HL-60 (cell line): ENCODE data around the gene ERBB4.
"Not testable (repeated sequence)": the region's sequence is repeated elsewhere in the genome, so short reads cannot be mapped to it uniquely, and the experiment has no call there.

Source experiments
- DNase-seq, 2 experiments: peaks; one replicate each; pipeline ENCODE4 v3.0.0-alpha.2; 2010 to 2020; ENCODE audit warnings: low read depth in 1 of 2, low spot score in 1 of 2
- H3K27ac ChIP-seq: fragments of 250-450 bp; sonication (Bioruptor Pico); replicated peaks from 2 replicates; pipeline ENCODE4 v1.5.1; 2020; ENCODE audit warnings: mild to moderate bottlenecking, moderate library complexity
- H3K27me3 ChIP-seq: fragments of 250-450 bp; sonication (Bioruptor Pico); 2 replicates; pipeline ENCODE4 v1.5.1; 2021; ENCODE audit warnings: mild to moderate bottlenecking, moderate library complexity; ENCODE audit not compliant: insufficient read depth, poor library complexity, severe bottlenecking
- H3K4me3 ChIP-seq: replicated peaks from 2 replicates; pipeline ENCODE4 v1.5.1; 2011; ENCODE audit warnings: mild to moderate bottlenecking, control low read depth, low read length; ENCODE audit not compliant: insufficient read depth
- CTCF ChIP-seq: IDR thresholded peaks from one replicate; pipeline ENCODE4 v1.5.1; 2011; ENCODE audit warnings: low read length, control low read depth, inconsistent platforms; ENCODE audit not compliant: insufficient read depth
- GABPA ChIP-seq: IDR thresholded peaks from 2 replicates; pipeline ENCODE4 v1.6.1; 2012; ENCODE audit warnings: low read depth
- POLR2AphosphoS5 ChIP-seq: IDR thresholded peaks from 2 replicates; pipeline ENCODE4 v1.6.1; 2012; ENCODE audit warnings: low read depth
- REST ChIP-seq: IDR thresholded peaks from 2 replicates; pipeline ENCODE4 v1.6.1; 2012; ENCODE audit warnings: low read depth; ENCODE audit not compliant: insufficient replicate concordance
- SPI1 ChIP-seq: IDR thresholded peaks from 2 replicates; pipeline ENCODE4 v1.6.1; 2012; ENCODE audit warnings: low read depth, mild to moderate bottlenecking, borderline replicate concordance

Gene ERBB4

GRCh38 chr2:211722928-211723327 lies 815.7 kb downstream of the ERBB4 start:
- H3K4me3 ChIP-seq = no peak overlapping the region
- TF ChIP-seq CTCF (no peak), REST (no peak), POLR2AphosphoS5 (no peak)
- H3K27me3 ChIP-seq = no peaks in the 10 kb centered on the region
- no peak for DNase-seq
- no peak overlapping the region for H3K27ac ChIP-seq

GRCh38 chr2:211721874-211722273 lies 816.7 kb downstream of the ERBB4 start:
- not testable (repeated sequence) for DNase-seq, H3K27me3 ChIP-seq, H3K4me3 ChIP-seq, H3K27ac ChIP-seq

- H3K27me3 ChIP-seq = no peaks in the 10 kb centered on the region
- DNase-seq = peak; percentile 33 to 90
- H3K27ac ChIP-seq = peak overlapping the region; percentile 87
- no peak overlapping the region for H3K4me3 ChIP-seq
- TF ChIP-seq REST = peak; percentile 55
- TF ChIP-seq GABPA = peak; percentile 51; the same call in 1 of the 2 replicates
- TF ChIP-seq SPI1 = no peak
- peak; percentile 88 for TF ChIP-seq POLR2AphosphoS5
- TF ChIP-seq CTCF = no peak
These were observed 829.2 kb downstream of the ERBB4 start for GRCh38 chr2:211709389-211709788.

GRCh38 chr2:211692689-211693088 lies 845.9 kb downstream of the ERBB4 start:
- H3K27me3 ChIP-seq = no peaks in the 10 kb centered on the region
- no peak for DNase-seq
- TF ChIP-seq POLR2AphosphoS5 (no peak), CTCF (no peak), REST (no peak), GABPA (no peak), SPI1 (no peak)
- no peak overlapping the region for H3K27ac ChIP-seq
- H3K4me3 ChIP-seq = no peak overlapping the region
